K562 (cell line): ENCODE results near the gene SNTG2. TPM values are rescaled to one million over a fixed set of nuclear protein-coding genes. Genes with fewer than 3 reads are reported as not detected.

Experiments used
- ATAC-seq: fragments of 200-7000 bp; cut with Tn5 transposase; 3 replicates; pipeline ENCODE4 v1.9.1; 2020; ENCODE audit warnings: moderate library complexity
- BruUV-seq: library from RNA; stranded (reverse); fragments of 400-500 nt; replicated peaks from 2 replicates; lab custom pipeline; 2021; lab: Mats Ljungman, UMichigan
- CTCF ChIA-PET: fragments of 300-600 bp; formaldehyde crosslinking; extraction: SDS; loops from one replicate; lab custom pipeline; 2021; ENCODE audit warnings: low intra/inter-chr PET ratio; lab: Yijun Ruan, JAX
- POLR2A ChIA-PET: fragments of 300-600, 350-650 bp; sonication (Branson Sonifier 250); formaldehyde crosslinking; extraction: SDS; loops from one replicate; lab custom pipeline; 2021; ENCODE audit warnings: antibody characterized with exemption, inconsistent platforms; lab: Yijun Ruan, JAX
- DNase-seq, 4 experiments: peaks; one replicate each; pipeline versions ENCODE4 v3.0.0 to v3.0.0-alpha.2; 2011 to 2018; ENCODE audit warnings: low spot score in 3 of 4, mixed read lengths in 3 of 4; ENCODE audit errors: extremely low read depth in 1 of 4
- FAIRE-seq: peaks from 2 replicates; lab custom pipeline; 2011; peaks lifted over from hg19 to GRCh38; lab: Jason Lieb, UNC
- H2AFZ ChIP-seq: 2 replicates; pipeline ENCODE4 v1.6.0; 2011; ENCODE audit warnings: low read depth, low read length, control low read depth, inconsistent platforms
- H3K27ac ChIP-seq: fragments of 200-600 bp; 3 replicates; pipeline ENCODE4 v1.8.0; 2011; ENCODE audit warnings: low read depth, mild to moderate bottlenecking, control low read depth, inconsistent platforms, low read length, moderate library complexity, mixed read lengths; ENCODE audit errors: extremely low read depth
- H3K27me3 ChIP-seq, 2 experiments: fragments of 300-600 bp in 1 of 2; 2 replicates in 1 of 2; 3 replicates in 1 of 2; pipeline versions ENCODE4 v1.6.0 to v1.8.0; 2011; ENCODE audit warnings: inconsistent platforms in 2 of 2, low read length in 2 of 2, mild to moderate bottlenecking in 1 of 2, mixed read lengths in 1 of 2, moderate library complexity in 1 of 2; ENCODE audit not compliant: control insufficient read depth in 2 of 2, insufficient read depth in 2 of 2
- H3K36me3 ChIP-seq: fragments of 300-600 bp; 3 replicates; pipeline ENCODE4 v1.8.0; 2011; ENCODE audit warnings: mild to moderate bottlenecking, low read length, inconsistent platforms; ENCODE audit not compliant: control insufficient read depth, insufficient read depth
- H3K4me1 ChIP-seq, 2 experiments: fragments of 200-600 bp in 1 of 2; replicated peaks in 1 of 2; 2 replicates in 1 of 2; 3 replicates in 1 of 2; pipeline versions ENCODE4 v1.5.1 to v1.8.0; 2011; ENCODE audit warnings: inconsistent platforms in 2 of 2, low read length in 2 of 2, mild to moderate bottlenecking in 1 of 2, mixed read lengths in 1 of 2, moderate library complexity in 1 of 2; ENCODE audit not compliant: control insufficient read depth in 2 of 2, insufficient read depth in 2 of 2
- H3K4me2 ChIP-seq: 2 replicates; pipeline ENCODE4 v1.6.1; 2011; ENCODE audit warnings: low read length, control low read depth, inconsistent platforms, mixed read lengths; ENCODE audit not compliant: insufficient read depth
- H3K4me3 ChIP-seq: fragments of 200-600 bp; sonication (generic), shearing (Covaris generic); 2 replicates; pipeline ENCODE4 v1.5.1; 2016; ENCODE audit warnings: control low read depth, inconsistent platforms
- H3K79me2 ChIP-seq: fragments of 200-600 bp; 3 replicates; pipeline ENCODE4 v1.8.0; 2011; ENCODE audit warnings: low read length, inconsistent platforms; ENCODE audit not compliant: control insufficient read depth, insufficient read depth
- H3K9ac ChIP-seq, 2 experiments: 2 replicates each; pipeline versions ENCODE4 v1.6.0 to v1.6.1; 2011; ENCODE audit warnings: low read depth in 2 of 2, low read length in 2 of 2, control low read depth in 1 of 2, inconsistent platforms in 1 of 2, mild to moderate bottlenecking in 1 of 2, mixed read lengths in 1 of 2; ENCODE audit not compliant: insufficient read depth in 1 of 2
- H3K9me1 ChIP-seq: one replicate; pipeline ENCODE4 v1.6.0; 2011; ENCODE audit warnings: inconsistent platforms, mild to moderate bottlenecking, low read length, moderate library complexity; ENCODE audit not compliant: control insufficient read depth, insufficient read depth
- H3K9me3 ChIP-seq: replicated peaks from 2 replicates; pipeline ENCODE4 v1.5.1; 2011; ENCODE audit warnings: low read depth, low read length, inconsistent platforms; ENCODE audit not compliant: control insufficient read depth, insufficient read depth
- H4K20me1 ChIP-seq: replicated peaks from 2 replicates; pipeline ENCODE4 v1.6.1; 2011; ENCODE audit warnings: low read length, inconsistent platforms, mixed read lengths; ENCODE audit not compliant: control insufficient read depth, insufficient read depth
- CC2D1A ChIP-seq: fragments of 450-650 bp; IDR thresholded peaks from 2 replicates; pipeline ENCODE4 v1.6.1; 2017; ENCODE audit warnings: mild to moderate bottlenecking
- CSDE1 ChIP-seq, 2 experiments: fragments of 450-650 bp; IDR thresholded peaks; 2 replicates each; pipeline ENCODE4 v1.6.1; 2016; ENCODE audit warnings: mild to moderate bottlenecking in 1 of 2
- GABPB2 ChIP-seq: fragments of 250-450 bp; sonication (Bioruptor Pico); conservative IDR thresholded peaks from 2 replicates; pipeline ENCODE4 v1.5.1; 2021; ENCODE audit warnings: mild to moderate bottlenecking
- MAFF ChIP-seq: IDR thresholded peaks from 2 replicates; pipeline ENCODE4 v1.6.1; 2012; ENCODE audit warnings: low read length, improper control_type of control experiment
- MLX ChIP-seq, 2 experiments: fragments of 450-650 bp in 1 of 2; sonication (generic) in 1 of 2; formaldehyde crosslinking; conservative IDR thresholded peaks; 2 replicates each; pipeline versions ENCODE4 v1.4.0 to v1.8.1; 2020 to 2022; ENCODE audit warnings: mild to moderate bottlenecking in 1 of 2, missing genetic modification reagents in 1 of 2
- TAF1 ChIP-seq: IDR thresholded peaks from 2 replicates; pipeline ENCODE4 v1.6.1; 2011; ENCODE audit warnings: mild to moderate bottlenecking, low read length, moderate library complexity; ENCODE audit not compliant: insufficient read depth, control insufficient read depth, severe bottlenecking; ENCODE audit errors: extremely low read depth
- ZC3H11A ChIP-seq: IDR thresholded peaks from 2 replicates; pipeline ENCODE4 v1.6.1; 2012; ENCODE audit warnings: low read depth, low read length, improper control_type of control experiment
- ZFP1 ChIP-seq: fragments of 450-650 bp; formaldehyde crosslinking; IDR thresholded peaks from 2 replicates; pipeline ENCODE4 v1.4.0; 2020; ENCODE audit warnings: mild to moderate bottlenecking, mixed read lengths
- WGBS: fragments of 100-300 bp; shearing (Covaris generic); methylation state at CpG from one replicate; pipeline ENCODE4 v1.1.6; 2016; ENCODE audit warnings: low coverage, mixed read lengths; ENCODE audit not compliant: insufficient coverage; ENCODE audit errors: missing lambda C conversion rate; 5-methylcytosine and 5-hydroxymethylcytosine counted together
- in situ Hi-C: fragments of 300-500 bp; cut with MboI; formaldehyde crosslinking; loops from 4 replicates; pipeline ENCODE4 v1.15.0; 2018; ENCODE audit warnings: inconsistent platforms, mixed read lengths
- intact Hi-C: fragments of 100-400 bp; cut with micrococcal nuclease; formaldehyde crosslinking; loops from 2 replicates; pipeline ENCODE4 v1.14.2; 2022
- polyA plus RNA-seq, 8 experiments: library from polyadenylated mRNA; depleted of rRNA in 4 of 8; stranded (reverse) in 5 of 8; unstranded in 3 of 8; fragments of >200 nt; fragmentation: Nextera tagmentation in 2 of 8; fragmentation: Illumina TruSeq in 1 of 8; extraction: Ambion mirVana in 2 of 8; extraction: Trizol in 1 of 8; gene quantifications; 2 replicates each; pipeline versions ENCODE4 v1.2.1 to v1.2.3, GENCODE V29; 2011 to 2014; ENCODE audit warnings: inconsistent platforms in 1 of 8, missing spikeins in 1 of 8
- total RNA-seq, 7 experiments: library from RNA; depleted of rRNA in 6 of 7; stranded (reverse); fragments of >200 nt in 6 of 7; fragmentation: Illumina TruSeq in 2 of 7; extraction: Trizol in 2 of 7; gene quantifications; 2 replicates each; pipeline versions ENCODE4 v1.2.1 to v1.2.3, GENCODE V29; 2011 to 2021; ENCODE audit warnings: low replicate concordance in 1 of 7
- TF ChIP-seq, protein P1 (sequence below): fragments of 450-650 bp; IDR thresholded peaks from one replicate; pipeline ENCODE4 v1.6.1; 2018; ENCODE audit warnings: mild to moderate bottlenecking, moderate library complexity; ENCODE audit not compliant: partially characterized antibody

Gene SNTG2
- total and polyA plus RNA-seq, 9 of the 15 experiments (the other 6 are each of a cell fraction or from before 2014, with no cell fraction given) = not detected

DNA sequence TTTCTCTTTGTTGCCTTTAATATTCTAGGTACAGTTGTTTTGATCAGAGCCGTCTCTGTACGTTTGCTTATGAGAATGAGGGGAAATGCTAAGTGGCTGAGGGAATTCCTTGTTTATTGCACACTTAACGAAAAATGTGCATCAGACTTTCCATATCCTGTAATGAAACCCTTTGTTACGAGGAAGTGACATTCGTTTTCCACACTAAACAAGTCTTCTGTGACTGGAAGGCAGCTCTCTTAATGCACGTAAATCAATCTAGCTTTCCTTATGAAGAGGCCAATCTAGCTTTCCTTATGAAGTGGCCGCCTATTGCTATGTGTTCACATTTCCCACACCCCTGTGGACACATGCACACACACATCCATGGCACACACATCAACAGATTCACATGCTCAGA lies 186.2 kb downstream of the SNTG2 start:
- 0 out of 5 replicates have a peak, but pooled peaks cover 0 to 3% of the 10 kb centered on the region in 2 experiments for H3K4me1 ChIP-seq
- H3K36me3 ChIP-seq = no peaks in the 10 kb centered on the region
- no peak overlapping the region for H3K4me2 ChIP-seq
- BruUV-seq = no TSS peak
- intact Hi-C loops = loop anchor here (5.0 kb wide), 1 partner anchor 185 kb away; the partner anchor contains the start of gene SNTG2
- in situ Hi-C loops = no loop called here
- ChIA-PET POLR2A (interaction anchor here (0.9 kb wide), 1 partner anchor 12 kb away, joined by 4 read pairs; no protein-coding TSS in a partner anchor), CTCF (no interaction called here)
- FAIRE-seq (no peak), ATAC-seq (no peak), DNase-seq (no peak)
- TF ChIP-seq GABPB2 = no peak
- no peak for TF ChIP-seq CSDE1 (IDR thresholded peaks at IDR 0.05)
- no peak for TF ChIP-seq TAF1
- TF ChIP-seq MAFF = no peak
- TF ChIP-seq, protein P1, sequence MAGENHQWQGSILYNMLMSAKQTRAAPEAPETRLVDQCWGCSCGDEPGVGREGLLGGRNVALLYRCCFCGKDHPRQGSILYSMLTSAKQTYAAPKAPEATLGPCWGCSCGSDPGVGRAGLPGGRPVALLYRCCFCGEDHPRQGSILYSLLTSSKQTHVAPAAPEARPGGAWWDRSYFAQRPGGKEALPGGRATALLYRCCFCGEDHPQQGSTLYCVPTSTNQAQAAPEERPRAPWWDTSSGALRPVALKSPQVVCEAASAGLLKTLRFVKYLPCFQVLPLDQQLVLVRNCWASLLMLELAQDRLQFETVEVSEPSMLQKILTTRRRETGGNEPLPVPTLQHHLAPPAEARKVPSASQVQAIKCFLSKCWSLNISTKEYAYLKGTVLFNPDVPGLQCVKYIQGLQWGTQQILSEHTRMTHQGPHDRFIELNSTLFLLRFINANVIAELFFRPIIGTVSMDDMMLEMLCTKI = no peak
- no peak for TF ChIP-seq CC2D1A
- TF ChIP-seq ZFP1 (CRISPR knock-in tag) = no peak
- no peak for TF ChIP-seq ZC3H11A
- TF ChIP-seq MLX (CRISPR knock-in tag; conservative IDR thresholded peaks at IDR 0.05) = no peak
- no peaks in the 10 kb centered on the region for H3K9me1 ChIP-seq
- WGBS = 3% methylated on average over 7 of the region's 7 CpGs
- no peaks in the 10 kb centered on the region for H4K20me1 ChIP-seq
- H2AFZ ChIP-seq = no peak overlapping the region
- H3K4me3 ChIP-seq = no peak overlapping the region
- no peak overlapping the region for H3K9ac ChIP-seq
- peaks cover 0 to 5% of the 10 kb centered on the region in 2 experiments; a peak in 2 of 5 replicates for H3K27me3 ChIP-seq
- no peaks in the 10 kb centered on the region for H3K9me3 ChIP-seq
- H3K79me2 ChIP-seq = no peaks in the 10 kb centered on the region
- no peak overlapping the region for H3K27ac ChIP-seq
